HUES6 (cell line): Measurements from ENCODE around the gene GAGE13.
"Not testable (repeated sequence)": the region's sequence is repeated elsewhere in the genome, so short reads cannot be mapped to it uniquely, and the experiment has no call there.

ENCODE experiments used
- H3K27ac ChIP-seq: 2 replicates; pipeline ENCODE4 v1.7.0; 2013; ENCODE audit warnings: low read depth, mild to moderate bottlenecking, low read length, inconsistent platforms
- H3K27me3 ChIP-seq: 2 replicates; pipeline ENCODE4 v1.6.1; 2013; ENCODE audit warnings: low read length; ENCODE audit not compliant: control insufficient read depth, insufficient read depth
- H3K36me3 ChIP-seq: 2 replicates; pipeline ENCODE4 v1.6.1; 2013; ENCODE audit warnings: low read length; ENCODE audit not compliant: control insufficient read depth, insufficient read depth
- H3K4me1 ChIP-seq: 2 replicates; pipeline ENCODE4 v1.6.1; 2013; ENCODE audit warnings: low read length; ENCODE audit not compliant: control insufficient read depth, insufficient read depth
- H3K4me3 ChIP-seq: 2 replicates; pipeline ENCODE4 v1.5.1; 2013; ENCODE audit warnings: low read depth, low read length
- H3K9ac ChIP-seq: one replicate; pipeline ENCODE4 v1.6.1; 2013; ENCODE audit warnings: mild to moderate bottlenecking, low read length
- H3K9me3 ChIP-seq: 2 replicates; pipeline ENCODE4 v1.6.1; 2013; ENCODE audit warnings: low read depth, low read length; ENCODE audit not compliant: control insufficient read depth, insufficient read depth

The GAGE13 gene

GRCh38 chrX:49330421-49330820, 961 bp upstream of the GAGE13 start:
- not testable (repeated sequence) for H3K9me3 ChIP-seq, H3K9ac ChIP-seq, H3K27me3 ChIP-seq, H3K27ac ChIP-seq, H3K4me3 ChIP-seq, H3K4me1 ChIP-seq, H3K36me3 ChIP-seq

- not testable (repeated sequence) for H3K27me3 ChIP-seq
Measured at GRCh38 chrX:49331841-49332240, 459 bp downstream of the GAGE13 start.

GRCh38 chrX:49341449-49341848, 10.1 kb downstream of the GAGE13 start:
- not testable (repeated sequence) for H3K27ac ChIP-seq, H3K4me3 ChIP-seq, H3K9ac ChIP-seq

More at GRCh38 chrX:49331841-49332240, 459 bp downstream of the GAGE13 start:
- H3K9me3 ChIP-seq, H3K4me3 ChIP-seq, H3K27ac ChIP-seq, H3K9ac ChIP-seq, H3K36me3 ChIP-seq, H3K4me1 ChIP-seq: not testable (repeated sequence)

GRCh38 chrX:49344496-49345175, 13.3 kb downstream of the GAGE13 start:
- not testable (repeated sequence) for H3K4me3 ChIP-seq, H3K4me1 ChIP-seq, H3K9ac ChIP-seq, H3K9me3 ChIP-seq, H3K36me3 ChIP-seq, H3K27me3 ChIP-seq, H3K27ac ChIP-seq

More at GRCh38 chrX:49341449-49341848, 10.1 kb downstream of the GAGE13 start:
- H3K36me3 ChIP-seq, H3K27me3 ChIP-seq, H3K4me1 ChIP-seq, H3K9me3 ChIP-seq: not testable (repeated sequence)

- not testable (repeated sequence) for H3K27me3 ChIP-seq, H3K9me3 ChIP-seq, H3K36me3 ChIP-seq, H3K4me3 ChIP-seq, H3K9ac ChIP-seq, H3K4me1 ChIP-seq, H3K27ac ChIP-seq
Measured at GRCh38 chrX:49345402-49345801, 14.0 kb downstream of the GAGE13 start.

- not testable (repeated sequence) for H3K4me1 ChIP-seq, H3K9ac ChIP-seq, H3K27me3 ChIP-seq, H3K27ac ChIP-seq, H3K4me3 ChIP-seq, H3K9me3 ChIP-seq, H3K36me3 ChIP-seq
Measured at GRCh38 chrX:49346150-49346549, 14.8 kb downstream of the GAGE13 start.
